ENCODE measurements around the gene FAM9C.
"Not testable (repeated sequence)": the region's sequence is repeated elsewhere in the genome, so short reads cannot be mapped to it uniquely, and the experiment has no call there.

The FAM9C gene

DNA sequence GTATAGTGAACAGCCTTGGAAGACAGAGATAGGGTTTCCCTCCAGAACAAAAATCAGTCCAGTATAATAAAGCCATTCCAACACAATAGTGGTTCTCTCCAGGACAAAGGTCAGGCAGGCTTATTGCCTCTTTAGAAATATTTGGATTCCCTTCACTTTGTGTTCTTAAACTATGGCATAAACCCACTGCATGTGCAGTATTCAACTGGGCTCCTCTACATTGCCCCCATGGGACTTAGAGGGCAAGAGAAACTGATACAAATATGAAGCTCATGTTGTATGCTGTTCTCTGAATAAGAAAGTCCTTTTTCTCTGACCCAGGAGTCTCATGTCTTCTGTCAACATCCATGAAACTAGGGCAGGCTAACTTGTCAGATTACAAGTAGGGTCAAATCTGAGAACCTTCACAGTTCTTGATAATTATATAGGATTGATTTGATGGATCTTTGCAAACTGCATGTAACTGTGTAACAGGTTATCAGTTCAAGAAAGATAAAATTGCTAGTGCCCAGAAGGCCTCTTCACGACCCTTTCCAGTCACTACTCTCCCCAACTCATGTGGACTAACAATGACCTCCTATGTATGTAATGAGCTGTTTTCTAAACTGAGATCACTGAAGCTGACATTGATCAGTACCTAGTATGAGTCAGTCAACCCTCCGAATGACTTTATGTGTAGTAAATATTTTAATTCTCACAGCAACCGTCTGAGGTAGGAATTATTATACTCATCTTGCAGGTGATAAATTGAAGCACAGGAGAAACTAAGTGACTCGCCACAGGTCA is 31.9 kb upstream of the FAM9C start:
- DNase-seq (ENCODE audit: low read depth): no peak

DNA sequence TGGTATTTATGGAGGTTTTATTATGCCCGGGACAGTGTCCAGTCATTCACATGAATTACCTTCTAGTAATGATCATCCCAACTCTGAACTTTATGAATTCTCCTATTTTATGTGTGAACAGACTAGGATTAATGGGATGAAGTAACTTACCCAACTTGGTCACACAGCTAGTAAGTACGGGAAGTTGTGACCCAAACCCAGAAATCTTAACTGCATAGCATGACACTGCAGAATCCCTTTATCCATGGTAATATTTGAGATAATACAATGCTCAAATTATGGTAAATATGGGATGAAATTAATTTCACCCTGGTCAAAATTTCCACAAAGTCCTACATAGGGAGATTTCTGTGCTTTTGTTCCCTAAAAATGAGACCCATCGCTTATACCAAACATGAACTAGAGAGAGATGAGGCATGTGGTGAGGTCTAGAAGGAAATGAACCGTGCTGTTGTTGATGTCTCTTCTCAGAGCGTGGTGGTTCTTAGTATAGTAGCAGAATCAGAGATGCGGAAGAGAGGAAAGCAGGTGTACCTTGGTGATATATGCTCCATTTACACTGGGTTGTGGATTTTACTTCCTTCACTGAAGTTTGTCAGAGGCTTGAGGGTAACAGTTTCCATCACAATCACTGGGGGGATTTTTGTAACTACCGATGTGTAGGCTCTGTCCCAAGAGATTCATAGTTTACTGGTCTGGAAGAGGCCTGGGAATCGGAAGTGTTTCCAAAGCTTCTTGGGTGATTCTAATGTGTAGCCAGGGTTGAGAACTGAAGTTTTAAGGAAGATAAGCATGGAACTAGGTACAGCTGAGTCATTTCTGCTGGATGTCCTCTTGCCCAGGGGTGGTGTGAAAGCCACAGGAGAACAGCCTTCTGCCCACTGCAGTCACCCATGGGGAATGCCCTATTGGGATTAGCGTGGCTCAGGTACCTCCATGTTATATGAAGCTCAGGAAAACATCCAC is 30.2 kb upstream of the FAM9C start:
- no peak for DNase-seq (ENCODE audit: low read depth)

GRCh38 chrX:13069771-13070416 is 25.5 kb upstream of the FAM9C start:
- DNase-seq (ENCODE audit: low read depth): no peak

DNA sequence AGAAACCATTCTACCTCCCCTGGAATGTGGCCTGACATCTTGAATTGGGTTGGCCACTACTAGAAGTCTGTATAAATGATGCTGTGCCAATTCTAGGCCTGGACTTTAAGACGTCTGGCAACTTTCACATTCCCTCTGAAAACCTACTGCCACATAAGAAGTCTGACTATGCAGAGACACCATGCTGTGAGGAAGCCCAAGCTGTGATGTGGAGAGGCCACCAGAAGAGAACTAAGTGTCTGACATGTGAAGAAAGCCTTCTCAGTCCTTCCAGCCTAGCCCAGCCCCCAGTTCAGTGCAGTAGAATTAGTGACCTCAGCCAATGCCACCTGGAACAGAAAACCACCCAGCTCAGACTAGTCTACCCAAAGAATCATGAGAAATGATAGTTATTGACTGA is 24.2 kb upstream of the FAM9C start:
- DNase-seq (ENCODE audit: low read depth): no peak

GRCh38 chrX:13067773-13068172 is 23.4 kb upstream of the FAM9C start:
- no peak for DNase-seq (ENCODE audit: low read depth)

GRCh38 chrX:13066391-13066790 is 22.0 kb upstream of the FAM9C start:
- no peak for DNase-seq (ENCODE audit: low read depth)

DNA sequence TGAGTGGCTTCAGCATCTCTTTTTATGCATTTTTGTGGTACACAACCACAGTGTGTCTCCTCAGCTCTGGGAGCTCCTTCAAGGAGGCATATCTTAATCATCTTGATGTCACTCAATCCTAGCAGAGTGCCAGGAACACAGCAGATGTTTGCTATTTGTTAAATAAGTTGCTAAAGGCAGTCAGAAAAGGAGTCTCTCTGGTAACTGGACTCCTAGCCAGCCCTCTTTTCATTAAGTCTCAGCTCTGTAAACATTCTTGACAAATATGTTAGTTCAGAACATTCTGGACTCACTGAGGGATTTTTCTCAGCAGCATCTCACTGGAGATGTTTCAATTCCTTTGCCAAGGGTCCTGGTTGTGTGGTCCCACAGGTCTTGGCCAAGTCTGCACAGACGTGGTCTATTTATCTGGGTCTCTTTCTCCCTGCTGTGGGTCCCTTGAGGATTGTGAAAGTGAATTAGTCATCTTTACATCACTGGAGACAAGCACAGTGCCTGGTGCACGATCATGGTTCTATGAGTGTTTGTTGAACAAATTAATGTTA is 20.3 kb upstream of the FAM9C start:
- DNase-seq (ENCODE audit: low read depth): no peak

DNA sequence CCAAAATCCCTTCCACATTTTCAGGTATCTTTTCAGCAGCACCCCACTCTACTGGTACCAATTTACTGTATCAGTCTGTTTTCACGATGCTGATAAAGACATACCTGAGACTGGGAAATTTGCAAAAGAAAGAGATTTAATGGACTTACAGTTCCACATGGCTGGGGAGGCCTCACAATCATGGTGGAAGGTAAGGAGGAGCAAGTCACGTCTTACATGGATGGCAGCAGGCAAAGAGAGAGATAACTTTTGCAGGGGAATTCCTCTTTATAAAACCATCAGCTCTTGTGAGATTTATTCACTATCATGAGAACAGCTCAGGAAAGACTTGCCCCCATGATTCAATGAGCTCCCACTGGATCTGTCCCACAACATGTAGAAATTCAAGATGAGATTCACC is 18.7 kb upstream of the FAM9C start:
- DNase-seq (ENCODE audit: low read depth): not testable (repeated sequence)

DNA sequence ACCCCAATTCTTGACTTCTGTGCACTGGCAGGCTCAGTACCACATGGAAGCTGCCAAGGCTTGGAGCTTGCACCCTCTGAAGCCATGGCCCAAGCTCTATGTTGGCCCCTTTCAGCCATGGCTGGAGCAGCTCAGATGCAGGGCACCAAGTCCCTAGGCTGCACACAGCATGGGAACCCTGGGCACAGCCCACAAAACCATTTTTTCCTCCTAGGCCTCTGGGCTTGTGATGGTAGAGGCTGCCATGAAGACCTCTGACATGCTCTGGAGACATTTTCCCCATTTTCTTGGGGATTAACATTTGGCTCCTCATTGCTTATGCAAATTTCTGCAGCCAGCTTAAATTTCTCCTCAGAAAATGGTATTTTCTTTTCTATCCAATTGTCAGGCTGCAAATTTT is 17.9 kb upstream of the FAM9C start:
- not testable (repeated sequence) for DNase-seq (ENCODE audit: low read depth)

DNA sequence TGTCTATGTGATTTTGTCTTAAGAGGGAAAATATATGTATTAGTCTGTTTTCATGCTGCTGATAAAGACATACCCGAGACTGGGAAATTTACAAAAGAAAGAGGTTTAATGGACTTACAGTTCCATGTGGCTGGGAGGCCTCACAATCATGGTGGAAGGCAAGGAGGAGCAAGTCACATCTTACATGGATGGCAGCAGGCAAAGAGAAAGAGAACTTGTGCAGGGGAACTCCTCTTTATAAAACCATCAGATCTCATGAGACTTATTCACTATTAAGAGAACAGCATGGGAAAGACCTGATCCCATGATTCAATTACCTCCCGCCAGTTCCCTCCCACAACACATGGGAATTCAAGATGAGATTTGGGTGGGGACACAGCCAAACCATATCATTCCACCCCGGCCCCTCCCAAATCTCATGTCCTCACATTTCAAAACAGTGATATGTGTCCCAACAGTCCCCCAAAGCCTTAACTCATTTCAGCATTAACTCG is 16.8 kb upstream of the FAM9C start:
- not testable (repeated sequence) for DNase-seq (ENCODE audit: low read depth)

DNA sequence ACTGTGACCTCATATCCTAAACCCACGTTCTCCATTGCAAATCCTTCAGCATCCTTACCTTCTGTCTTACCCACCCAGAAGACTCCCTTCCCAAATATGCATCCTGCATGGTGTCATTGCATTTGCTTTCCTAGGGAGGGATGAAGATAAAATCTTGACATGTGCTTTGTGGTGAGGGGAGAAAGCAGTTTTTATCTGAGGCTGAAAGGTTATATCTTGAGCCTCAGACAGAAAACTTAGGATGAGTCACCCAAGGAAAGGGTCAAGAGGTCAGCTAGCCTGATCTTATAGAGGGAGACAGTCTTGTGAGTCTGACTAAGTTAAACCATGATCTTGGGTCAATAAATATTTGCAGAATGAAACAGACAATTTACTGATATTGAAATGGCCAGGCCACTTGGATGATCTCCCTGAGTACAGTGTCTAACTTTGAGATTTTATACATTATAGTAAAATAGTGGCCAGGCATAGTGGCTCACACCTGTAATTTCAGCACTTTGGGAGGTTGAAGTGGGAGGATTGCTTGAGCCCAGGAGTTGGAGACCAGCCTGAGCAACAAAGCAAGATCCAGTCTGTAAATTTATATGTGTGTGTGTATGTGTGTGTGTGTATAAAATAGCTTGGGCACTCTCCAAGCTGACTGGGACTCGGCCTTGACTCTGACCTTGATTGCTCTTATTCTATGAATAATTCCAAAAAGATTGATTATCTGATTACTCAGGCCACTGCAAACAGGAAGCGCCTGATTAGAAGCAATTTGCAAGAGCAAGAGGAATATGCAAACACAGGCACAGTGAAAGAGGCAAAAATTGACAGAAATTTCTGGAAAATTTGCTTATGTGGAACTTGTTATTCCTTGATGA is 15.4 kb upstream of the FAM9C start:
- DNase-seq (ENCODE audit: low read depth): no peak

DNA sequence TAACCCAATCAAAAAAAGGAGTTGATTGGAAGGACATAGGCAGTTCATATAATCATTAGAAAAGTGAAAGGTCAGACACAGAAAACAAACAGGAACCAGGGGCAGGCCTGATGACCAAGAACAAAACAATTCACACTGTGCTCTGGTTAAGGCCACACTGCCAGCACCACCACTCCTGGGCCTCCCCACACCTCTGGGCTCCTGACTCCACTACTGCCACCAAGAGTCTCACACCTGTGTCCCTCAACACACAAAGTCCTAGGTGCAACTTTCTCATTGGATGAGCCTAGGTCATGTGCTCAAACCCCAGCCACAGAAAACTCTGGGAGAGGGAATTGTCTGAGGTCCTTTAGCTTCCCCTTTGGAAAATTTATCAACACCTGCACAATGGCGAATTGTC is 11.1 kb upstream of the FAM9C start:
- no peak for DNase-seq (ENCODE audit: low read depth)

GRCh38 chrX:13053171-13053570 is 8.8 kb upstream of the FAM9C start:
- DNase-seq (ENCODE audit: low read depth): no peak

- DNase-seq (ENCODE audit: low read depth): peak; percentile 22
These were observed 7.2 kb upstream of the FAM9C start for GRCh38 chrX:13051529-13052172.

GRCh38 chrX:13051167-13051528 is 6.7 kb upstream of the FAM9C start:
- no peak for DNase-seq (ENCODE audit: low read depth)

GRCh38 chrX:13050151-13050550 is 5.7 kb upstream of the FAM9C start:
- DNase-seq (ENCODE audit: low read depth): no peak

GRCh38 chrX:13048280-13048679 is 3.9 kb upstream of the FAM9C start:
- DNase-seq (ENCODE audit: low read depth): no peak

DNA sequence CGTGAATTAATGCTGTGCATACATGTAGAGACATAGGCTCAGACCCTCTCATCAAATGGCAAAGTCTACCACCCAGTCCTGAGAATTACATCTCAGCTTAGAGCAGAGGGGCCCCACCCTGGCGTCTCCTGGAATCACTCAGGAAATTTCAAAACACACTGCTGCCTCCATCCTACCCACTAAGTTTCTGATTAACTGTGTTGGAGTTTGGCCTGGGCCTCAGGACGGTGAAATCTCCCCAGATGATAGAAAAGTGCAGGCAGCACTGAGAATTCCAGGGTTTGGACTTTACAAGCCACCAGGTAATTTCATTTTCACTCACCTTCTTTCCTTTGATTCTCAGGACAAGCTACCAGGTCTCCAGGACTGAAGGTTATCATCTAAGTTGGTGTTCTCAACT is 3.3 kb upstream of the FAM9C start:
- no peak for DNase-seq (ENCODE audit: low read depth)

- DNase-seq (ENCODE audit: low read depth): no peak
These were observed 1.9 kb upstream of the FAM9C start for GRCh38 chrX:13046141-13046855.

DNA sequence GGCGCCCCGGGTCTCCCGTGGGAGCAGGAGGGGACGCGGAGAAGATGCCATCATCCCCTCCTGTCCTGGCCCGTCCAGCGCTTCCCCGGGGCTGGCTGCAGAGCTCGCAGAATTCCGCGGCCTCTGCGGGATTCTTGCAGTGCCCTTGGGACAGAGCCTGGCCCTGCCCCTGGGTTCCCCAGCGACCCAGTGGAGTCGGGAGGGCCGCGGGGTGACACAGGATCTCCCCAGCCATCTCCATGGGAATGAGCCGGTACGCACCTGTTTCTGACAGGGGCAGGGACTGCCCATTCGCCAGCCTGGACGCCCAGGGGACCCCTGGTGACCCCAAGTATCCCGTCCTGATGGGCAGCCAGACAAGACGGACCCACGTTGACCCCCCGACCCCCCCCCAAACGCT is 482 bp downstream of the FAM9C start:
- DNase-seq (ENCODE audit: low read depth): no peak
